Spinal cord (tissue), 10 donors: ENCODE measurements around the gene KIFAP3. TPM values are rescaled to one million over a fixed set of nuclear protein-coding genes. Genes with fewer than 3 reads are reported as not detected.
"Not testable (repeated sequence)": the region's sequence is repeated elsewhere in the genome, so short reads cannot be mapped to it uniquely, and the experiment has no call there.

ENCODE experiments used
- DNase-seq, 6 donors: peaks; one replicate each; pipeline versions ENCODE4 v3.0.0 to v3.0.0-alpha.2; 2013 to 2015; ENCODE audit warnings: low spot score in 6 of 6, low read depth in 4 of 6
- H3K27ac ChIP-seq: one replicate; pipeline ENCODE4 v1.5.1; 2013; ENCODE audit warnings: low read depth, low read length, control low read depth
- H3K27me3 ChIP-seq: one replicate; pipeline ENCODE4 v1.6.1; 2013; ENCODE audit warnings: low read length; ENCODE audit not compliant: control insufficient read depth, insufficient read depth
- H3K36me3 ChIP-seq: one replicate; pipeline ENCODE4 v1.6.1; 2013; ENCODE audit warnings: low read length; ENCODE audit not compliant: control insufficient read depth, insufficient read depth
- H3K4me1 ChIP-seq: one replicate; pipeline ENCODE4 v1.6.1; 2013; ENCODE audit warnings: low read length; ENCODE audit not compliant: control insufficient read depth, insufficient read depth
- H3K4me3 ChIP-seq: one replicate; pipeline ENCODE4 v1.5.1; 2013; ENCODE audit warnings: low read depth, low read length, control low read depth
- H3K9me3 ChIP-seq: one replicate; pipeline ENCODE4 v1.6.1; 2013; ENCODE audit warnings: low read length; ENCODE audit not compliant: control insufficient read depth, insufficient read depth
- WGBS: methylation state at CpG from one replicate; pipeline ENCODE4 v1.1.5; 2013; ENCODE audit warnings: missing lambda C conversion rate; ENCODE audit not compliant: insufficient coverage; 5-methylcytosine and 5-hydroxymethylcytosine counted together
- polyA plus RNA-seq, 2 donors: library from polyadenylated mRNA; unstranded; fragments of 120-200 nt; gene quantifications; one replicate each; pipeline ENCODE4 v1.2.1, GENCODE V29; 2013; ENCODE audit not compliant: insufficient read length in 2 of 2
- total RNA-seq, 2 donors: library from RNA; depleted of rRNA in 1 of 2; stranded (reverse); fragments of 120-200 nt in 1 of 2; fragments of >200 nt in 1 of 2; gene quantifications; one replicate each; pipeline versions ENCODE4 v1.2.3 to v1.2.4, GENCODE V29; 2013 to 2014
- donor health status: healthy.

The KIFAP3 gene
- total and polyA plus RNA-seq, 4 donors = 79.7 to 163 (median 149) TPM

GRCh38 chr1:170067253-170067819, 7.2 kb downstream of the KIFAP3 start:
- WGBS = 88% methylated on average over 1 of the region's 3 CpGs
- no peaks in the 10 kb centered on the region for H3K9me3 ChIP-seq
- no peaks in the 10 kb centered on the region for H3K27me3 ChIP-seq
- no peak overlapping the region for H3K27ac ChIP-seq
- H3K4me1 ChIP-seq = no peaks in the 10 kb centered on the region
- H3K36me3 ChIP-seq = no peaks in the 10 kb centered on the region
- DNase-seq = no peak
- H3K4me3 ChIP-seq = no peak overlapping the region

- no peak for DNase-seq
- Histone ChIP-seq H3K36me3 (no peaks in the 10 kb centered on the region), H3K27ac (no peak overlapping the region), H3K9me3 (no peaks in the 10 kb centered on the region), H3K4me3 (no peak overlapping the region), H3K4me1 (no peaks in the 10 kb centered on the region), H3K27me3 (no peaks in the 10 kb centered on the region)
- WGBS = no CpG with 5 or more reads among the region's 1 CpG
Observed at GRCh38 chr1:170064821-170065220, 9.7 kb downstream of the KIFAP3 start.

- Histone ChIP-seq H3K9me3 (no peaks in the 10 kb centered on the region), H3K27me3 (no peaks in the 10 kb centered on the region), H3K36me3 (no peaks in the 10 kb centered on the region), H3K4me3 (no peak overlapping the region), H3K27ac (no peak overlapping the region), H3K4me1 (no peaks in the 10 kb centered on the region)
- 95% methylated on average over 2 of the region's 5 CpGs for WGBS
- DNase-seq = no peak
Observed at GRCh38 chr1:170063109-170063826, 11.2 kb downstream of the KIFAP3 start.

GRCh38 chr1:170061676-170062075, 12.8 kb downstream of the KIFAP3 start:
- WGBS = 100% methylated on average over 2 of the region's 4 CpGs
- not testable (repeated sequence) for H3K4me1 ChIP-seq, H3K27me3 ChIP-seq, DNase-seq, H3K36me3 ChIP-seq, H3K9me3 ChIP-seq, H3K4me3 ChIP-seq, H3K27ac ChIP-seq

GRCh38 chr1:170060015-170060520, 14.4 kb downstream of the KIFAP3 start:
- H3K4me1 ChIP-seq, H3K36me3 ChIP-seq, DNase-seq, H3K9me3 ChIP-seq, H3K4me3 ChIP-seq, H3K27ac ChIP-seq, H3K27me3 ChIP-seq: not testable (repeated sequence)
- WGBS = no CpG with 5 or more reads among the region's 3 CpGs

DNA sequence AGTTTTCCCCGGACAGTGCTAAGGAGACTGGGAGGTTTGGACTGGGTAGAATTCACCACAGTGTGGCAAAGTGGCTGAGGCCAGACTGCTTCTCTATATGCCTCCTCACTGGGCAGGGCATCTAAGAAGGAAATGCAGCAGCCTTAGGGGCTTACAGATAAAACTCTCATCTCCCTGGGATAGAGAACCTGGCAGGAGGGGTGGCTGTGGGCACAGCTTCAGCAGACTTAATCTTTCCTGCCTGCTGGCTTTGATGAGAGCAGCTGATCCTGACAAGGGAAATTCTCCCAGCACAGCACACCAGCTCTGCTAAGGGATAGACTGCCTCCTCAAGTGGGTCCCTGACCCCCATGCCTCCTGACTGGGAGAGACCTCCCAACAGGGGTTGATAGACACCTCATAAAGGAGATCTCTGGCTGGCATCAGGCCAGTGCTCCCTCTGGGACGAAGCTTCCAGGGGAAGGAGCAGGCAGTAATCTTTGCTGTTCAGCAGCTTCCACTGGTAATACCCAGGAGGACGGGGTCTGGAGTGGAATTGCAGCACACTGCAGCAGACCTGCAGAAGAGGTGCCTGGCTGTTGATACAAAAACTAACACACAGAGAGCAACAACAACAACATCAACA, 25.2 kb downstream of the KIFAP3 start:
- WGBS = 67% methylated on average over 1 of the region's 3 CpGs
- Histone ChIP-seq H3K4me3 (no peak overlapping the region), H3K9me3 (no peaks in the 10 kb centered on the region), H3K36me3 (peaks cover 12% of the 10 kb centered on the region), H3K27ac (no peak overlapping the region), H3K27me3 (no peaks in the 10 kb centered on the region), H3K4me1 (no peaks in the 10 kb centered on the region)
- no peak for DNase-seq

- H3K9me3 ChIP-seq = no peaks in the 10 kb centered on the region
- no peaks in the 10 kb centered on the region for H3K27me3 ChIP-seq
- H3K4me3 ChIP-seq = no peak overlapping the region
- 94% methylated on average over 7 of the region's 7 CpGs for WGBS
- no peak for DNase-seq
- H3K4me1 ChIP-seq = no peaks in the 10 kb centered on the region
- no peak overlapping the region for H3K27ac ChIP-seq
- peaks cover 12% of the 10 kb centered on the region for H3K36me3 ChIP-seq
Observed at GRCh38 chr1:170048515-170048914, 26.0 kb downstream of the KIFAP3 start.

- no peak overlapping the region for H3K4me3 ChIP-seq
- no peak for DNase-seq
- peaks cover 13% of the 10 kb centered on the region for H3K36me3 ChIP-seq
- H3K27me3 ChIP-seq = no peaks in the 10 kb centered on the region
- H3K4me1 ChIP-seq = no peaks in the 10 kb centered on the region
- no peak overlapping the region for H3K27ac ChIP-seq
- H3K9me3 ChIP-seq = no peaks in the 10 kb centered on the region
Observed at GRCh38 chr1:170044187-170044586, 30.3 kb downstream of the KIFAP3 start.

DNA sequence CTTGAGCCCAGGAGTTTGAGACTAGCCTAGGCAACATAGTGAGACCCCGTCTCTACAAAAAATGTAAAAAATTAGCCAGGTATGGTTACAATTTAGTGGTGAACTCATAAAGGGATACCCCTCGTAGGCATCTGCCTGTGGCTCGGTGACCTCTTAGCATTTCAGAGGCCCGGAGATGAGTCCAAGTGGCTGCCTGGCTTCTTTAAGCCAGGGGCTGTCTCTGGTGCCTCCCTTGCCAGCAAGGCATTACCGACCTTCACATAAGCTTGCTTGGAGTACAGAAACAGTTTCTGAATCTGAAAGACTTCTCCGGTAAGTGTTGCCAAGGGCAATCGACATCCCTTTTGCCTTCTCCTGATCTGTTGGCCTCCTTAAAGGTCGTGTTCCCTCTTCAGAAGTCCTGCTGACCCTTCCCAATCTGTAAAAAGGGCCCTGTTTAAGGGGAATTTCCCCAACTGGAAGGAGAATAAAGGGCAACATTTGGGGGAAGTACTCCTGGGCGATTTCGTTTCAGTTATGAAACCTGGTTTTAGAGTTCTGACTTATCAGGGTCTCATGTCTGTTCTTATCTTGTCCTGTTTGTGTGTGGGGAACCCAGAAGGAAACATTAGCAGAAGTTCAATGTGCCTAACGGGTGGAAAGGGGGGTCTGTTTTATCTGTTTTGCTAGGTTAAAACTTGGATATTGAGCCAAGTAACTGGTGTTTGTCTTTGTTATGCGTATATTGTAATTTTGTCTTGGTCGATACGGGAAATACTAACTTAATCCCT, 32.9 kb downstream of the KIFAP3 start:
- 89% methylated on average over 9 of the region's 14 CpGs for WGBS
- peaks cover 11% of the 10 kb centered on the region for H3K36me3 ChIP-seq
- H3K9me3 ChIP-seq = no peaks in the 10 kb centered on the region
- no peak overlapping the region for H3K27ac ChIP-seq
- DNase-seq = no peak
- H3K4me1 ChIP-seq = no peaks in the 10 kb centered on the region
- H3K27me3 ChIP-seq = no peaks in the 10 kb centered on the region
- H3K4me3 ChIP-seq = no peak overlapping the region
